Mesothelial cell of epicardium (in vitro differentiated cells): ENCODE results near the gene TACC2. TPM values are rescaled to one million over a fixed set of nuclear protein-coding genes. Genes with fewer than 3 reads are reported as not detected.

Experiments
- DNase-seq, 2 experiments: peaks; one replicate each; pipeline ENCODE4 v3.0.0; 2021; ENCODE audit warnings: low spot score in 2 of 2; ENCODE audit not compliant: unreplicated experiment in 2 of 2
- H3K27ac Mint-ChIP-seq: 2 replicates; pipeline ENCODE4 v1.8.0; 2021; ENCODE audit warnings: mixed read lengths
- H3K27me3 Mint-ChIP-seq: 2 replicates; pipeline ENCODE4 v1.8.0; 2021; ENCODE audit warnings: low read depth, mixed read lengths
- H3K36me3 Mint-ChIP-seq: 2 replicates; pipeline ENCODE4 v1.8.0; 2021; ENCODE audit warnings: mixed read lengths
- H3K4me1 Mint-ChIP-seq: 2 replicates; pipeline ENCODE4 v1.8.0; 2021; ENCODE audit warnings: mixed read lengths
- H3K4me3 Mint-ChIP-seq: 2 replicates; pipeline ENCODE4 v1.8.0; 2021; ENCODE audit warnings: mild to moderate bottlenecking, moderate library complexity, mixed read lengths
- H3K9me3 Mint-ChIP-seq: 2 replicates; pipeline ENCODE4 v1.8.0; 2021; ENCODE audit warnings: mixed read lengths
- CTCF ChIP-seq: fragments of 200-600 bp; sonication (generic); IDR thresholded peaks from one replicate; pipeline ENCODE4 v1.5.0; 2021; ENCODE audit warnings: antibody characterized with exemption; ENCODE audit not compliant: unreplicated experiment
- total RNA-seq: library from RNA; stranded (reverse); gene quantifications from 3 replicates; pipeline ENCODE4 v1.2.1, GENCODE V29; 2021

The TACC2 gene
- total RNA-seq, 1 donor from 2014 or later = 25.5 TPM

GRCh38 chr10:122302315-122302714 lies 313.4 kb downstream of the TACC2 start:
- Mint-ChIP-seq H3K36me3 (no peaks in the 10 kb centered on the region), H3K27ac (no peak overlapping the region), H3K27me3 (no peaks in the 10 kb centered on the region), H3K9me3 (peaks cover 8% of the 10 kb centered on the region), H3K4me1 (no peaks in the 10 kb centered on the region), H3K4me3 (no peak overlapping the region)
- no peak for TF ChIP-seq CTCF
- DNase-seq = no peak

GRCh38 chr10:122303271-122304053 lies 314.5 kb downstream of the TACC2 start:
- no peak for TF ChIP-seq CTCF
- Mint-ChIP-seq H3K27me3 (no peaks in the 10 kb centered on the region), H3K4me3 (no peak overlapping the region), H3K36me3 (no peaks in the 10 kb centered on the region), H3K4me1 (peaks cover 8% of the 10 kb centered on the region), H3K9me3 (peaks cover 8% of the 10 kb centered on the region), H3K27ac (no peak overlapping the region)
- no peak for DNase-seq

Other genes starting within 250 kb of the TACC2 start
- gene ATE1, start 61.1 kb upstream of the TACC2 start, total RNA-seq = 33.0 to 35.6 TPM (median 34.3 TPM) in 3 replicates
- 41.7 to 46.9 TPM (median 44.4 TPM) in 3 replicates for gene NSMCE4A, start 13.9 kb upstream of the TACC2 start, total RNA-seq